ENCODE results near the gene AMOTL2.
A peak's percentile ranks its signal among the peaks of the same experiment; 100 is the strongest.

AMOTL2 gene

DNA sequence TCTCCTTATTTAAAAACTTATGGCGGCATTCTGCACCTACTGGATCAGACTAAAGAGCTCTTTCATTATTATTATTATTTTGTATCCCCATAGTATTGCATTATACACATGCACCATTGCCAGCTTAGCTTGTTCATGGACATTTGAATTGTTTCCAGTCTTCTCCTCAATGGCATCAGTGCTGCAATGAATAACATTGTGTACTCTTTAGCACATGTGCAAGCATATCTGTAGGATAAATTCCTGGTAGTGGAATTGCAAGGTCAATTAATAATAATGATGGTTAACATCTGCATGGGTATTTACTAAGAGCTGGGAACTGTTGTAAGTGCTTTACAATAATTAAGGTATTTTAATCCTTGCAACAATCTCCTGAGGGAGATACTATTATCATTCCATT lies 52.0 kb downstream of the AMOTL2 start:
- TF ChIP-seq, protein P1, sequence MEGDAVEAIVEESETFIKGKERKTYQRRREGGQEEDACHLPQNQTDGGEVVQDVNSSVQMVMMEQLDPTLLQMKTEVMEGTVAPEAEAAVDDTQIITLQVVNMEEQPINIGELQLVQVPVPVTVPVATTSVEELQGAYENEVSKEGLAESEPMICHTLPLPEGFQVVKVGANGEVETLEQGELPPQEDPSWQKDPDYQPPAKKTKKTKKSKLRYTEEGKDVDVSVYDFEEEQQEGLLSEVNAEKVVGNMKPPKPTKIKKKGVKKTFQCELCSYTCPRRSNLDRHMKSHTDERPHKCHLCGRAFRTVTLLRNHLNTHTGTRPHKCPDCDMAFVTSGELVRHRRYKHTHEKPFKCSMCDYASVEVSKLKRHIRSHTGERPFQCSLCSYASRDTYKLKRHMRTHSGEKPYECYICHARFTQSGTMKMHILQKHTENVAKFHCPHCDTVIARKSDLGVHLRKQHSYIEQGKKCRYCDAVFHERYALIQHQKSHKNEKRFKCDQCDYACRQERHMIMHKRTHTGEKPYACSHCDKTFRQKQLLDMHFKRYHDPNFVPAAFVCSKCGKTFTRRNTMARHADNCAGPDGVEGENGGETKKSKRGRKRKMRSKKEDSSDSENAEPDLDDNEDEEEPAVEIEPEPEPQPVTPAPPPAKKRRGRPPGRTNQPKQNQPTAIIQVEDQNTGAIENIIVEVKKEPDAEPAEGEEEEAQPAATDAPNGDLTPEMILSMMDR (IDR thresholded peaks at IDR 0.05; ENCODE audit: low read depth, low read length, missing control alignments) = no peak
- no peak for DNase-seq (ENCODE audit: low read depth)
- H3K4me3 ChIP-seq (ENCODE audit: low read depth, low read length) = no peak overlapping the region
- in situ Hi-C loops (cut with HindIII; ENCODE audit: low sequenced_read_pairs) = loop anchor here (25.0 kb wide), 1 partner anchor 165 kb away; the partner anchor contains the start of genes ANAPC13 and CEP63

DNA sequence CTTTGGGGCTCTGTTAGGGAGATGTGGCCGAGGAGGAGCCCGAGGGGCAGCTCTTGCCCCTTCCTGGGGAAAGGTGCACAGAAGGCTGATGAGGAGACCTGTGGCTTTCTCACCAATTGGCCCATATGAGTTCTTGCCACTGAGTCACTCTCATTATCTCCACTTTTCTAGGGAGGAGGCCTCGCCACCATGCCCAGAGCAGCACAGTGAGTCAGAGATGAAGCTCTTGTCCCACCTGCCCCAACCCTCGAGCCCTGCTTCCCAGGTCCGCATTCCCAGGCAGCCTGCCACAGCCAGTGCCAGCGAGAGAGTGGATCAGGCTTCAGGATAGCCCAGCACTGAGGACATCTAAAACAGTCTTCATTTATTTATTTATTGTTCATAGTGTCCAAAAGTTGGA lies 53.5 kb downstream of the AMOTL2 start:
- TF ChIP-seq, protein P1 (IDR thresholded peaks at IDR 0.05; ENCODE audit: low read depth, low read length, missing control alignments) = no peak
- DNase-seq (ENCODE audit: low read depth) = no peak
- in situ Hi-C loops (cut with HindIII; ENCODE audit: low sequenced_read_pairs) = loop anchor here (25.0 kb wide), 1 partner anchor 167 kb away; the partner anchor contains the start of genes ANAPC13 and CEP63
- no peak overlapping the region for H3K4me3 ChIP-seq (ENCODE audit: low read depth, low read length)

DNA sequence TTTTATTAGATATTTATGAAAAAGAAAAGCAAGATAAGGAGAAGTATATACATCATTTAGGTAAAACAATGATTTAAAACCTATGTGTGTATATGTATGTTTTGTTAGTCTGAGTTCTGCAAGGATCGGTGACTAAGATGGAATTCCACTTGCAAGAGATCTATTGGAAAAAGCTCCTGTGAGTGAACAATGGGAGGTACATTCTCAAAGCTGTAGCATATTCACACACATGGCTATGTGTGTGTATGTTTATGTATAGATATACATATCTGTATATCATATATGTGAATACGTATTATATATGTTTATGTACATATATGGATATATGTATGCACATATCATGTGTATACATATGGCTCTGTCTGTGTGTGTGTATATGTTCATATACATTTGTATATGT lies 54.3 kb downstream of the AMOTL2 start:
- in situ Hi-C loops (cut with HindIII; ENCODE audit: low sequenced_read_pairs) = loop anchor here (25.0 kb wide), 1 partner anchor 167 kb away; the partner anchor contains the start of genes ANAPC13 and CEP63
- DNase-seq (ENCODE audit: low read depth) = no peak
- no peak overlapping the region for H3K4me3 ChIP-seq (ENCODE audit: low read depth, low read length)
- TF ChIP-seq, protein P1 (IDR thresholded peaks at IDR 0.05; ENCODE audit: low read depth, low read length, missing control alignments) = no peak

DNA sequence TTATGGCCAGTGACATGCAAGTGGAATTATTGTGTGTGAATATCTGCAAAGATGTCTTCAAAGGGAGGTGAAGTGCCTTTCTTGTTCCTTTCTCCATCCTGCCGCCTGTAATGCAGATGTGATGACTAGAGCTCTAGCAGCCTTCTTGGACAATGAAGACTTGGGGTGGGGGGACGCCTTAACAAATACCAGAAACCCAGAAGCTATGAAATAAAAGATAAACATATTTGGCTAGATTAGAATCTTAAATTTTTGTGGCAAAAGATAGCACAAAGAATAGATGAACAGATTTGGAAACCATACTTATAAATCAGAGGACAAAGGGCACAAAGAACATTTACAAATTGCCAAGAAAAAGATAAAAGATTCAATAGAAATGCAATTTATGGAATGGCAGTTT lies 56.1 kb downstream of the AMOTL2 start:
- no peak overlapping the region for H3K4me3 ChIP-seq (ENCODE audit: low read depth, low read length)
- TF ChIP-seq, protein P1 (IDR thresholded peaks at IDR 0.05; ENCODE audit: low read depth, low read length, missing control alignments) = no peak
- no peak for DNase-seq (ENCODE audit: low read depth)
- in situ Hi-C loops (cut with HindIII; ENCODE audit: low sequenced_read_pairs) = loop anchor here (25.0 kb wide), 1 partner anchor 169 kb away; the partner anchor contains the start of genes ANAPC13 and CEP63

DNA sequence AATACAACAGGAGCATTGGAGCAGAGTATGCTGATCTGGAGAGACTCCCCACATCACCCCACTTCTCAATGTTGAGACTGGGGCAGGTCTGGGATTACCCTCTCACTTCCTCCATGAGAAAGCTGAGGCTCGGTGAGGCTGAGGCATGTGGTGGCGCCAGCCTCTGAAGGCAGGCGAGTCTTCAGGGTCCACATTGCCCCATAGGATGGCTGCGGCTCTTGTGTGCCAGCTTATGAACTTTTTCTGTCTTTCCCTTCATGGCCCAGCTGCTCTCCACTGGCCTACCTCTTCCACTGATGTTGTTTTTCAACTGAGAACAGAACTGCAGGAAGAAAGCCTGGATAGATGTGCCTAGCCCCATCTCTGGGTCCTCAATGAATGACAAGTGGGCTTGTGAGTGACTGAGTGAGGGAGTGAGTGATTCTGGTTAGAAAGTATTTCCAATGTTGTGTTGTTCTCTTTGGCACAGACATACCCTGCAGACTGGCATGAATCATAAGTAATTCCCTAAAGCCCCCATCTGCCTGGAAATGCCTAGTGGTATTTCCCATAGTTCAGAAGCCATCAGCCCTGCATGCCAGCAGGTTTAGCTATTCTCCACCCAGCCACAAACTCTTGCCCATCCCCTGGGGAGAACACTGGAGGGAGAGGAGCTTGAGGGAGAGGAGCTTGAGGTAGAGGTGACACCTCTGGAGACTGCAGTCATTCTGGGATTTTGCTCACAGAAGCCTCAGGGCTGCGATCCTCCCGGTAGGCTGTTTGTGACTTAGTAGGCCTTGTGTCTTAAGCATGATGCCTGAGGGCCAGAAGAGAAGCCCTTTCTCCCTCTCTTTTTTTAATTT lies 56.9 kb downstream of the AMOTL2 start:
- TF ChIP-seq, protein P1 (IDR thresholded peaks at IDR 0.05; ENCODE audit: low read depth, low read length, missing control alignments) = no peak
- no peak overlapping the region for H3K4me3 ChIP-seq (ENCODE audit: low read depth, low read length)
- in situ Hi-C loops (cut with HindIII; ENCODE audit: low sequenced_read_pairs) = loop anchor here (25.0 kb wide), 1 partner anchor 170 kb away; the partner anchor contains the start of genes ANAPC13 and CEP63
- no peak for DNase-seq (ENCODE audit: low read depth)

DNA sequence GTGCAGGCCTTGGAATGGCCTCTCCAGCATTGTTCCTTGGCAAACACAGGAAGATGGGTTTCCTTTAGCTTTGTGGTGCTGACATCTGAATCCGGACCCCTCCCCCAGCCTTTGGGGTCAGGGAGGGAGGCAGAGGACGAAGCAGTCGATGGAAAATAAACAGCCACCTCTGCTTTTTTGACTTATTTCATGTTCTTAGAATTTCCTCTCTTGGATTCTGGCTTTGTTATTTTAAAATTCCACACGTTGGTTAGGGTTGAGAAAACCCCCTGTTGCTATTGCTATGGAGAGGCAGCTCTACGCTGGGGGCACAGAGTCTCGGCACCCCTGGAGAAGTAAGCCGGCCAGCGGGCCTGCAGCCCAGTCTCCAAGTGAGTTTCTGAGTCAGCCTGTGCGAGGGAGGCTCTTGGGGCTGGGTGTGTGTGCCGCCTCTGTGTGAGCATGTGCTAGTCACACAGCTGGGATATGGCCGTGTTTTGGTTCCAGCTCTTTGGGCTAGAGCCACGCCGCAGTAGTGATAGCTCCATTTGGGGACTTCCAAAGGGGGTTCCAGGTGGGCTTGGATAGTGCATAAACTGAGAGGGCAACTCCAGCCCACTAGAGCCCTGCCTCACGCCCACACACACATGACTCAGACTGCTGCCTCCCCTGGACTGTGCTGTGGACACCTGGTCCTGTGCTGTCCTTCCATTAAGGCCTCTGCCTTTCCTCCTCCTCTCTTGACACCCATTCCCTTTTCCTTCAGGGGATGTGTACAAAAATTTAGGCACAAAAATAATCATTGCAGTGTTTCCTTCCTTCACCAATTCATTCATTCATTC lies 58.8 kb downstream of the AMOTL2 start:
- no peak overlapping the region for H3K4me3 ChIP-seq (ENCODE audit: low read depth, low read length)
- in situ Hi-C loops (cut with HindIII; ENCODE audit: low sequenced_read_pairs) = loop anchor here (25.0 kb wide), 1 partner anchor 172 kb away; the partner anchor contains the start of genes ANAPC13 and CEP63
- peak; percentile 91 for DNase-seq (ENCODE audit: low read depth)
- TF ChIP-seq, protein P1 (IDR thresholded peaks at IDR 0.05; ENCODE audit: low read depth, low read length, missing control alignments) = no peak
